Measurements from ENCODE around the gene MAP3K5.
"Not testable (repeated sequence)": the region's sequence is repeated elsewhere in the genome, so short reads cannot be mapped to it uniquely, and the experiment has no call there.

The MAP3K5 gene, protein sequence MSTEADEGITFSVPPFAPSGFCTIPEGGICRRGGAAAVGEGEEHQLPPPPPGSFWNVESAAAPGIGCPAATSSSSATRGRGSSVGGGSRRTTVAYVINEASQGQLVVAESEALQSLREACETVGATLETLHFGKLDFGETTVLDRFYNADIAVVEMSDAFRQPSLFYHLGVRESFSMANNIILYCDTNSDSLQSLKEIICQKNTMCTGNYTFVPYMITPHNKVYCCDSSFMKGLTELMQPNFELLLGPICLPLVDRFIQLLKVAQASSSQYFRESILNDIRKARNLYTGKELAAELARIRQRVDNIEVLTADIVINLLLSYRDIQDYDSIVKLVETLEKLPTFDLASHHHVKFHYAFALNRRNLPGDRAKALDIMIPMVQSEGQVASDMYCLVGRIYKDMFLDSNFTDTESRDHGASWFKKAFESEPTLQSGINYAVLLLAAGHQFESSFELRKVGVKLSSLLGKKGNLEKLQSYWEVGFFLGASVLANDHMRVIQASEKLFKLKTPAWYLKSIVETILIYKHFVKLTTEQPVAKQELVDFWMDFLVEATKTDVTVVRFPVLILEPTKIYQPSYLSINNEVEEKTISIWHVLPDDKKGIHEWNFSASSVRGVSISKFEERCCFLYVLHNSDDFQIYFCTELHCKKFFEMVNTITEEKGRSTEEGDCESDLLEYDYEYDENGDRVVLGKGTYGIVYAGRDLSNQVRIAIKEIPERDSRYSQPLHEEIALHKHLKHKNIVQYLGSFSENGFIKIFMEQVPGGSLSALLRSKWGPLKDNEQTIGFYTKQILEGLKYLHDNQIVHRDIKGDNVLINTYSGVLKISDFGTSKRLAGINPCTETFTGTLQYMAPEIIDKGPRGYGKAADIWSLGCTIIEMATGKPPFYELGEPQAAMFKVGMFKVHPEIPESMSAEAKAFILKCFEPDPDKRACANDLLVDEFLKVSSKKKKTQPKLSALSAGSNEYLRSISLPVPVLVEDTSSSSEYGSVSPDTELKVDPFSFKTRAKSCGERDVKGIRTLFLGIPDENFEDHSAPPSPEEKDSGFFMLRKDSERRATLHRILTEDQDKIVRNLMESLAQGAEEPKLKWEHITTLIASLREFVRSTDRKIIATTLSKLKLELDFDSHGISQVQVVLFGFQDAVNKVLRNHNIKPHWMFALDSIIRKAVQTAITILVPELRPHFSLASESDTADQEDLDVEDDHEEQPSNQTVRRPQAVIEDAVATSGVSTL (N-terminal part only)

DNA sequence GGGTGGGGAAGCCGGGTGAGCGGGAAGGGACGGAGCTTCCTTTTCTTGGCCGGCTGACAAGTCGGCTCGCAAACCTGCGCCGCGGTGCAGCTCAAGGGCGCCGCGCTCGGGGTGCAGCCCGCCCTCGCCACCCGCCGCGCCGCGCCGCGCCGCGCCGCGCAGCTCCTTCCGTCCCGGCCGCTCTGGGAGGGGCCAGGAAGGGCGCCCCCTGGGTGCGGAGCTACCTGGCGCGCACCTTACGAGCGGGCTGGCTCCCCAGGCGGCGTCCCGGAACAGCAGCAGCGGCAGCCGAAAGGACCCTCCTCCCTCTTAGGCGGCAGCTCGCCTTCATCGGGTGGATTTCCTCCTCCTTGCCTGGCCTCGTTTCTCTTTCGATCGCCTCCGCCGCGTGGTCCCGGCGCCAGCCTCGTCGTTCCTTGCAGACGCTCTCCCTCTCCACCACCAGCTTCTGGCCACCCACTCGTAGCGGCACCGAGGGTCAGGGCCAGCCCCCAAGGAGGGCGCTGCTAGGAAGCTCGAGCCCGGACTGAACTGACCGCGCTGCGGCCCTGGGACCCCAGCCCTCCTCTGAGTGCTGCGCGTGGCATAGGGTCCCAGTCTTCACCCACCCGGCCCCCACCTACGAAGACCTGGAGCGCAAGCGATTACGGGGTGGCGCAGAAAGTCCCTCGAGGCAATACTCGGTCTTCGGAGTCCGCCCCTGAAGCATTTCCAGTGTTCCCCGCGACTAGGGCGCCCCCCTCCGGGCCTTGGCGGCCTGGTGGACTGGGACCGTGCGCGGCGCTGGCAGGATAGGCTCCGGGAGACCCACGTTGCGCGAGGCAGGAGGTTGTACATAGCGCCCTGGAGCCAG is at the start of gene MAP3K5:
TSS of gene MAP3K5 (minus strand) at position 68 of the 853 bp plus-strand sequence. CDS start 320 bp downstream, outside the sequence.
- DNase-seq (ENCODE audit: low spot score), result peak; percentile 88

DNA sequence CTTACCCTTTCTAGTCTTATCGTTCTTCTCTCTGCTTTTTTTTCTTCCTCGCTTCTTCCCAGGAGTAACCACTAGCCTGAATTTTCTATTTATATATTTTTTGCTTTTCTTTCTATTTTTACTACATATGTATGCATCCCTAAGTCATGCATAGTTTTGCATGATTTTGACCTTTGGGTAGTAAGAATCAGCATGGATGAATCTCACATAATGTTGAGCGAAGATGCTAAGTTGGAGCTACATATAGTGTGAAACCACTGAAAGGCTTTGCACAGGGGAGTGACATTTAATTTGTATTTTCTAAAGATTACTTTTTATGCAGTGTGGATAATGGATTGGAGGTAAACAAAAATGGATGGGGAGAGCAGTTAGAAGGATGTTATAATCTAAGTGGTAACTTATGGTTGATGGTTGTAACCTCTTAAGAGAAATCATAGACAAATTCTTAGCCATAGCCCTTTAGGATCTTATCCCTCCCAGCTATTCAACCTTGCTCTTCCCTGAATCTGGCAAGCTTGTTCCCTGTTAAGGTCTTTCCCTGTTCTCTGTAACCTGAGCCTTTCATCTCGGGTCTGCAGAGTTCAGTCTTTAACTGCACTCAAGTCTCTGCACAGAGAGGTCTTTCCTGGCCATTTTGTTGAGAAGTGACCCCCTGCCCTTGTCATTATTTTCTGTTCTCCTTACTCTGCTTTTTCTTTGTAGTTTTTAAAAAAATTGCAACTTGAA is 48.2 kb upstream of the MAP3K5 start:
- DNase-seq (ENCODE audit: low spot score), result no peak

DNA sequence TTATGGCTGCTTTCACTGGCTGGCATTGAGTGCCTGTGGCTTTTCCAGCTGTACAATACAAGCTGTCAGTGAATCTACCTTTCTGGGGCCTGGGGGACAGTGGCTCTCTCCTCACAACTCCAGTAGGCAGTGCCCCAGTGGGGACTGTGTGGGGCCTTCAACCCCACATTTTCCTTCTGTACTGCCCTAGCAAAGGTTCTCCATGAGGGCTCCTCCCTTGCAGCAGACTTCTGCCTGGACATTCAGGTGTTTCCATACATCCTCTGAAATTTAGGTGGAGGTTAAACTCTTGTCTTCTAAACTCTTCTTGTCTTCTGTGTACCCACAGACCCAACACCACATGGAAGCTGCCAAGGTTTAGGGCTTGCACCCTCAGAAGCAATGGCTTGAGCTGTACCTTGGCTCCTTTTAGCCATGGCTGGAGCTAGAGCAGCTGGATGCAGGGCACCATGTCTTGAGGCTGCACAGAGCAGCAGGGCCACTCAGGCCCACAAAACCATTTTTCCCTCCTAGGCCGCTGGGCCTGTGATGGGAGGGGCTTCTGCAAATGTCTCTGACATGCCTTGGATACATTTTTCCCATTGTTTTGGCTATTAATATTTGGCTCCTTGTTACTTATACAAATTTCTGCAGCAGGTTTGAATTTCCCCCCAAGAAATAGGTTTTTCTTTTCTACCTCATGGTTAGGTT is 39.7 kb upstream of the MAP3K5 start:
- no peak for DNase-seq (ENCODE audit: low spot score)

- no peak for DNase-seq (ENCODE audit: low spot score)
Observed at GRCh38 chr6:136826216-136826615, 33.9 kb upstream of the MAP3K5 start.

GRCh38 chr6:136823128-136823660 is 30.9 kb upstream of the MAP3K5 start:
- no peak for DNase-seq (ENCODE audit: low spot score)

DNA sequence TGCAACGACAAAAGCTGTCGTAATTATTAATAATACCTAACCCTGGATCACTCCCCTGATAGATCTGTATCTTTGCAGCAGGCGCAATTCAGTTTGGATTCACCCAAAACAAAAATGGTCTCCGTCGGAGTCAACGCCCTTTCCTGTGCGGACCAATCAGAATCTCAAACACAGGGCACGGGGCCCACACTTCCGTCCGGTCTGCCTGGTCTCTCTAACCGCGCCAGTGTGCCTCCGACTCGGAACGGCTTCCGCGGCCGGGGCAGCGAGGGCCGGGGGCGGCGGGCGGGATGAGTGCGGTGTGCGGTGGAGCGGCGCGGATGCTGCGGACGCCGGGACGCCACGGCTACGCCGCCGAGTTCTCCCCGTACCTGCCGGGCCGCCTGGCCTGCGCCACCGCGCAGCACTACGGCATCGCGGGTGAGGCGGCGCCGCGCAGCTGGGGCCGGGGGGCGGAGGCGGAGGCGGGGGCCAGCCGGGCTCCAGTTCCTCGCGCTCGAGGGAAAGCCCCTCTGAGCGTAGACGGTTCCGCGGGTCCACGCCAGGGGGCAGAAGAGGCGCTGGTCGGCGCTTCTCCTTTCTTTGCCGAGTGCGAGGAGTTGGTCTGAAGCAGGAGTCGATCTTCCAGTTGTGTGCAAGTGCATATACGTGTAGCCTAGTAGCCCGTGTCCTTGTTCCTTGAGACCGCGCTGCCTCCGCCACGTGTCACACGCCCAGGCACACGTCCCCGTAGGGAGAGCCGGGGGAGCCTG is 30.3 kb upstream of the MAP3K5 start, which contains the start of gene PEX7:
TSS of gene PEX7 (plus strand) at position 217 of the 752 bp plus-strand sequence. CDS start at position 291, 74 bp downstream.
- peak; percentile 96 for DNase-seq (ENCODE audit: low spot score)

GRCh38 chr6:136822046-136822375 is 29.7 kb upstream of the MAP3K5 start:
- DNase-seq (ENCODE audit: low spot score), result peak; percentile 68

DNA sequence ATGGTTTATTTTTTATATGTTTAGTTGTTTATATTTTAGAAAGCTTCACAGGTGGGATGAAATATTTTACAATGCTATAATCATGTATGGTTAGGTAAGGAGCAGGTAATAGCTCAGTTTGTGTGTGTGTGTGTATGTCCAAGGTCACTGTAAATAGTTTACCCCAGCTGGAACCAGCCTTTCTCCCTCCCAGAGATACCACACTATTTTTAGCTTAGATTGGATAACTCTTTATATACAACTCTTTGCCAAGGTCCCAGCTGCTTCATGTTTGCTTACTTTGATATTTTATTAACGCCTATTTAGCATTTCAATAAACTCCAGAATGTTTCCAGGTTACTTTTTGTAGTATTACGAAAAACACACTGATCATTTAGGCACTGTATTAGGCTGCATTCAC is 28.3 kb upstream of the MAP3K5 start:
- no peak for DNase-seq (ENCODE audit: low spot score)

DNA sequence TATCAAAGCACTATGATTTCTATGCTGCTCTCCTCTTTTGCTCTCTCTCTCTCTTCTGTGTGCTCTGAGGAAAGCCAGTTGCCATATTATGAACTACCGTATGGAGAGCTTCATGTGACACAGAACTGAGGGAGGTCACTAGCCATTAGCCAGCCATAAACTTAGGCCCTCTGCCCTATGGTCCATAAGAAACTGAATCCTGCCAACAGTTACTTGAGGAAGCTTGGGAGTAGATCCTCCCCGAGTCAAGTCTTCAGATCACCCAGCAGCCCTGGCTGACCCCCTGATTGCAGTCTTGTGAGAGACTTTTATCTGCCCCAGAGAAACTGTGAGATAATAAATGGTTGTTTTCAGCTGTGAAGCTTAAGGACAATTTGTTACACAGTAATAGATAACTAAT is 24.4 kb upstream of the MAP3K5 start:
- DNase-seq (ENCODE audit: low spot score), result no peak

GRCh38 chr6:136815608-136816007 is 23.3 kb upstream of the MAP3K5 start:
- not testable (repeated sequence) for DNase-seq (ENCODE audit: low spot score)

DNA sequence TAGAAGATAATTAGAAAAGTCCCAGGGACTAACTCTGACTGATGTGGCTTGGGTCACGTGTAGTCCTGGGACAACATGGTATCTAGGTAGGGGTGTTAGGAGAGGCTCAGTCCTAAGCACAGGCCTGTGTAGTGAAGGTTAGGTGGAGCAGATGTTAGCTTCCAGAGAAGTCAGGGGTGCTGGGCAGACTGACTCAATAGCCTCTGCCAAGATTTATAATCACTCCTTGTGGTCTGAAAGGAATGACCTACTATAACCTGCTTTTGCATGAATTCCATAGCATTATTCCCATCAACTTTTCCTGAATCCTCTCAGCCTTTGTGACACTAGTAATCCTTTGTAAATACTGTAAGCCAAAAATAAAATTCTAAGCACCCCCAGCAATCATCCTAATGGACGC is 19.9 kb upstream of the MAP3K5 start:
- no peak for DNase-seq (ENCODE audit: low spot score)

DNA sequence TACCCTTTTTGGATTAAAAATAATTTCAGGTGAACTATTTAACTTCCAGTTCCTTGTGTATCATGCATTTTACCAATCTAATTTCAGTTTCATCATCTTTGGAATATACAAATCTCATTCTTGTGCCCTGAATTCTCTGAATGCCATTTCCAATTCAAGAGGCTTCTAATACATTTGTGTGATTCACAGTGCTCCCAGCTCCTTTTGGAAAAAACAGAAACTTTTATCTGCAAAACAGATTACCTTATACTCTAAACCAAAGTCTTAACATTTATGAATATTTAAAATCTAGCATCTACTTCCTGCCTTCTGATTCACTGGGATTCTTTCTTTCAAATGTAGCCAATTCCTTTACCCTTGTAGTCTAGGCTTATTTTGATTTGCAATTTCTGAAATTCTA is 19.0 kb upstream of the MAP3K5 start:
- DNase-seq (ENCODE audit: low spot score), result no peak

DNA sequence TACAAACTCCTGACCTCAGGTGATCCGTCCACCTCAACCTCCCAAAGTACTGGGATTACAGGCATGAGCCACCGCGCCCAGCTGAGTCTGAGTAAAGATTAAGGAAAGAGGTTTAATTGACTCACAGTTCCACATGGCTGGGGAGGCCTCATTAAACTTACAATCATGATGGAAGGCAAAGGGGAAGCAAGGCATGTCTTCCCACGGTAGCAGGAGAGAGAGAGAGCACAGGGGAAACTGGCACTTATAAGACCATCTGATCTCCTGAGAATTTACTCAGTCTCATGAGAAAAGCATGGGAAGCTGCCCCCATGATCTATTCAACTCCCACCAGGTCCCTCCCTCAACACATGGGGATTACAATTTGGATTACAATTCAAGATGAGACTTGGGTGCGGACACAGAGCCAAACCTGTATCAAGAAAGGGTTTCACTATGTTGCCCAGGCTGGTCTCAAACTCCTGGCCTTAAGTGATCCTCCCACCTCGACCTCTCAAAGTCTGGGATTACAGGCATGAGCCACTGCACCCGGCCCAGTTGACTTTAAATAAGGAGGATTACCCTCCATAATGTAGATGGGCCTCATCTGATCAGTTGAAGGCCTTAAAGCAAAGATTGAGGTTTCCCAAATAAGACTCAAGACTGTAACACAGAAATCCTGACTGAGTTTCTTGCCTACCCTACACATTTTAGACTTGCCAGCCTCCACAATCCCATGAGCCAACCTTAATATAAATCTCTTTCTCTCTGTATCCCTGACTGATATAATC is 17.0 kb upstream of the MAP3K5 start:
- no peak for DNase-seq (ENCODE audit: low spot score)

DNA sequence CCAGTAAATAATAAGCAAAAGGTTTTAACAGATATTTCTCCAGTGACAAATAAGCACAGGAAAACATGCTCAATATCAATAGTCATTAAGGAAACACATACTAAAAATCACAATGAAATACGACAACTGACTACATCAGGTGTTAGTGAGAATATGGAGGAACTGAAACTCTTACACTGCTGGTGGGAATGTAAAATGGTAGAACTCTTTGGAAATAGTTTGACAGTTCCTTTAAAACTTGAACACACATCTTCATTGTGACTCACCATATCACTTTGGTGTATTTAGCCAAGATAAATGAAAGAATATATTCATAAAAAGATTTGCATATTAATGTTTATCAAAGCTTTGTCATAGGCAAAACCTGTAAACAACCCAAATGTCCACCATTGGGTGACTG is 11.3 kb upstream of the MAP3K5 start:
- DNase-seq (ENCODE audit: low spot score), result no peak

DNA sequence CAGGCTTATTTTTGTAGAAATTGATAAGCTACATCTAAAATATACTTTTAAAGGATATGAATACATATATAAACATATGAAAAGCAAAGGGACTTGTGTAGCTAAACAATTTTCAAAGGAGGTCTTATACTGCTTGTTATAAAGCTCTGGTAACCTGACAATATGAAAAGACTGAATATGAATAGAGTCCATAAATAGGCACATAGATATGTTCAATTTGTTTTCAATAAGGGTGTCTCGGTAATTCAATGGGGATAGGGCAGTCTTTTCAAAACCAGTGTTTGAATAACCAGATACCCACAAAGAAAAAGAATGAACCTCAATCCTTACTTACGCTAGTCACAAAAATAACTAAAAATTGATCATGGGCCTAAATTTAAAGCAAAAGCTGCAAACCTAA is 9.3 kb upstream of the MAP3K5 start:
- DNase-seq (ENCODE audit: low spot score), result no peak

GRCh38 chr6:136798044-136798443 is 5.8 kb upstream of the MAP3K5 start:
- DNase-seq (ENCODE audit: low spot score), result no peak

DNA sequence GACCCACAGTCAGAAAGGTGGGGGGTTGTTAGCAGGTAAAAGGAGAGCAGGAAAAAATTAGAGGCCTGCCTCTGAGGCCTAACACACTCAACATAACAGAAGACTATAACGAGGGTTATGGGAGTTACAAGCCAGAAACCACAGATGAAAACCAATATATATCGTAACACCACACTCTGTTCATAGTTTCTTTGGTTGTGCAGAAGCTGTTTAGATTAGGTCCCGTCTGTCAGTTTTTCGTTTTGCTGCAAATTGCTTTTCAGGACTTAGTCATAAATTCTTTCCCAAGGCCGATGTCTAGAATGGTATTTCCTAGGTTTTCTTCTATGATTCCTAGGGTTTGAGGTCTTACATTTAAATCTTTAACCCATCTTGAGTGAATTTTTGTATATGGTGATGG is 3.7 kb upstream of the MAP3K5 start:
- no peak for DNase-seq (ENCODE audit: low spot score)

DNA sequence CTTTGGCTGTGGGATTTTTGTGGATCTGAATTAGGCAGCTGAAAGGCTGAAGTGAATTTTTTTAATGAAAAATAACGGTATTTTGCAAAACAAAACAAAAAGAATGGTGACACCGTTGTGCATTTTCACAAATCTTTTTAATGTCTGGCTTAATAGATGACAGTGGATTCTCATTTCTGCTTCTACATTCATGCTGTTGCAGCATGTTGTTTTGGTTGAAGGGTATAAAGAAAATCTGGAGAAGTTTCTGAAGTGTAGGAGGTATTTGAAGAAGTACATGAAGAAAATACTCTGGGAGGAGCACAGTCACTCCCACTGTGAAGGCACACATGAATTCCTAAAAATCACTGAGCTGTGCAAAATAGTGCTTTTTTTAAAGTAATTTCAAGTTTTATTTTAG is 3.1 kb upstream of the MAP3K5 start:
- no peak for DNase-seq (ENCODE audit: low spot score)

Data from left forelimb (tissue), 1 donor.